NCI-H187 treated with DMSO at 0.1 percent for 48 hours (cell line): Measurements from ENCODE around the gene PATJ.

Experiments used
- DNase-seq: peaks from one replicate; lab custom pipeline; 2025; lab: John Stamatoyannopoulos, UW

Gene PATJ

GRCh38 chr1:62054188-62054587, 311.9 kb downstream of the PATJ start:
- no peak for DNase-seq

- DNase-seq = no peak
Measured at GRCh38 chr1:62057230-62057629, 314.9 kb downstream of the PATJ start.

- no peak for DNase-seq
Measured at GRCh38 chr1:62057641-62058290, 315.5 kb downstream of the PATJ start.

GRCh38 chr1:62058956-62059355, 316.7 kb downstream of the PATJ start:
- no peak for DNase-seq

GRCh38 chr1:62062087-62062486, 319.8 kb downstream of the PATJ start:
- DNase-seq = no peak

GRCh38 chr1:62064829-62065407, 322.6 kb downstream of the PATJ start:
- DNase-seq = no peak

GRCh38 chr1:62066713-62067112, 324.4 kb downstream of the PATJ start:
- no peak for DNase-seq

GRCh38 chr1:62068416-62068843, 326.1 kb downstream of the PATJ start:
- no peak for DNase-seq

GRCh38 chr1:62068978-62069377, 326.7 kb downstream of the PATJ start:
- DNase-seq = no peak

- no peak for DNase-seq
Measured at GRCh38 chr1:62070384-62071011, 328.2 kb downstream of the PATJ start.

- DNase-seq = no peak
Measured at GRCh38 chr1:62071695-62072094, 329.4 kb downstream of the PATJ start.

- no peak for DNase-seq
Measured at GRCh38 chr1:62076286-62076685, 334.0 kb downstream of the PATJ start.

GRCh38 chr1:62077821-62078220, 335.5 kb downstream of the PATJ start:
- DNase-seq = no peak

- no peak for DNase-seq
Measured at GRCh38 chr1:62082456-62083363, 340.4 kb downstream of the PATJ start.

GRCh38 chr1:62084310-62084890, 342.1 kb downstream of the PATJ start:
- DNase-seq = no peak

GRCh38 chr1:62088439-62088838, 346.2 kb downstream of the PATJ start:
- no peak for DNase-seq

- DNase-seq = no peak
Measured at GRCh38 chr1:62089570-62089969, 347.3 kb downstream of the PATJ start.

- no peak for DNase-seq
Measured at GRCh38 chr1:62090016-62090415, 347.7 kb downstream of the PATJ start.

GRCh38 chr1:62092110-62092509, 349.8 kb downstream of the PATJ start:
- no peak for DNase-seq

GRCh38 chr1:62093261-62093660, 351.0 kb downstream of the PATJ start:
- no peak for DNase-seq

GRCh38 chr1:62097464-62097863, 355.2 kb downstream of the PATJ start:
- no peak for DNase-seq

GRCh38 chr1:62100442-62100841, 358.2 kb downstream of the PATJ start:
- DNase-seq = no peak
